Kidney (tissue), 14 donors: ENCODE results near the gene ITGB1BP1. TPM values are rescaled to one million over a fixed set of nuclear protein-coding genes. Genes with fewer than 3 reads are reported as not detected.

Experiments
- DNase-seq, 5 donors: peaks; one replicate each; pipeline ENCODE4 v3.0.0-alpha.2; 2013 to 2020
- FAIRE-seq: peaks from 2 replicates; lab custom pipeline; 2012; peaks lifted over from hg19 to GRCh38; lab: Jason Lieb, UNC
- H3K27ac ChIP-seq, 2 donors: one replicate each; pipeline ENCODE4 v1.7.0; 2013; ENCODE audit warnings: low read depth in 2 of 2, low read length in 2 of 2, inconsistent platforms in 1 of 2
- H3K27me3 ChIP-seq: one replicate; pipeline ENCODE4 v1.7.1; 2013; ENCODE audit warnings: low read length, inconsistent platforms; ENCODE audit not compliant: control insufficient read depth, insufficient read depth
- H3K36me3 ChIP-seq, 3 donors: one replicate each; pipeline versions ENCODE4 v1.7.0 to v1.7.1; 2013; ENCODE audit warnings: low read length in 3 of 3, control low read depth in 1 of 3, inconsistent platforms in 1 of 3; ENCODE audit not compliant: insufficient read depth in 3 of 3, control insufficient read depth in 2 of 3
- H3K4me1 ChIP-seq, 3 donors: one replicate each; pipeline versions ENCODE4 v1.7.0 to v1.7.1; 2013; ENCODE audit warnings: low read length in 3 of 3, inconsistent platforms in 1 of 3, low read depth in 1 of 3; ENCODE audit not compliant: control insufficient read depth in 2 of 3, insufficient read depth in 2 of 3
- H3K4me3 ChIP-seq, 3 donors: one replicate each; pipeline versions ENCODE4 v1.7.0 to v1.8.1; 2013; ENCODE audit warnings: low read length in 3 of 3, control low read depth in 1 of 3, inconsistent platforms in 1 of 3
- H3K9ac ChIP-seq, 3 donors: one replicate each; pipeline versions ENCODE4 v1.7.0 to v1.7.1; 2013; ENCODE audit warnings: low read length in 3 of 3, control low read depth in 1 of 3, inconsistent platforms in 1 of 3
- H3K9me3 ChIP-seq, 3 donors: one replicate each; pipeline versions ENCODE4 v1.7.0 to v1.7.1; 2013; ENCODE audit warnings: low read length in 3 of 3, control low read depth in 1 of 3, inconsistent platforms in 1 of 3; ENCODE audit not compliant: control insufficient read depth in 2 of 3, insufficient read depth in 1 of 3
- CTCF ChIP-seq: IDR thresholded peaks from 3 replicates; pipeline ENCODE4 v1.5.1; 2012; ENCODE audit warnings: mild to moderate bottlenecking, moderate library complexity, borderline replicate concordance; ENCODE audit not compliant: insufficient read depth; ENCODE audit errors: extremely low read depth
- intact Hi-C: fragments of 100-400 bp; cut with DNase I; formaldehyde crosslinking; loops from one replicate; pipeline ENCODE4 v1.11.1; 2022
- polyA plus RNA-seq: library from polyadenylated mRNA; stranded (reverse); fragments of 350-450 nt; fragmentation: Illumina TruSeq; extraction: RNeasy Lipid Tissue Mini Kit (QIAGEN cat#74804); gene quantifications from one replicate; pipeline ENCODE4 v1.2.3, GENCODE V29; 2014; ENCODE audit warnings: low read depth, low replicate concordance; ENCODE audit not compliant: insufficient read depth
- total RNA-seq: library from RNA; stranded (reverse); fragmentation: NEBNext Ultra II Directional; extraction: Animal tissue kit (Norgen Biotek cat#: 25700); gene quantifications from one replicate; pipeline ENCODE4 v1.2.1, GENCODE V29; 2021
- donor health status: control.
- donor health status: control.
- donor health status: control.
- donor health status: control.
- donor health status: control.
- donor health status: DM: yes; HTN: yes; CAD: no.
- donor health status: Normal renal cell carcinoma (clear cell type).

Gene ITGB1BP1
- total and polyA plus RNA-seq, 2 donors from 2014 or later, result 67.1 to 164 TPM

- Histone ChIP-seq H3K27ac (peak overlapping the region; percentile 93 to 95), H3K9me3 (no peaks in the 10 kb centered on the region), H3K27me3 (no peaks in the 10 kb centered on the region), H3K4me3 (no peak overlapping the region), H3K4me1 (peaks cover 3 to 49% (median 21%) of the 10 kb centered on the region in 3 donors), H3K36me3 (peaks cover 2 to 45% (median 11%) of the 10 kb centered on the region in 3 donors), H3K9ac (peak overlapping the region in 1 of 3 donors; percentile 43)
- no peak for TF ChIP-seq CTCF
- DNase-seq (peak in 2 of 5 donors; percentile 25 to 26), FAIRE-seq (no peak)
- intact Hi-C loops, result no loop called here
Observed at GRCh38 chr2:9373476-9373875, 49.9 kb downstream of the ITGB1BP1 start.

GRCh38 chr2:9373047-9373446 lies 50.3 kb downstream of the ITGB1BP1 start:
- FAIRE-seq (no peak), DNase-seq (peak; percentile 57 to 93 (median 63))
- Histone ChIP-seq H3K27me3 (no peaks in the 10 kb centered on the region), H3K9me3 (no peaks in the 10 kb centered on the region), H3K27ac (peak overlapping the region; percentile 93 to 95), H3K9ac (peak overlapping the region in 1 of 3 donors; percentile 46), H3K36me3 (peaks cover 2 to 49% (median 11%) of the 10 kb centered on the region in 3 donors), H3K4me3 (no peak overlapping the region), H3K4me1 (peaks cover 3 to 45% (median 21%) of the 10 kb centered on the region in 3 donors)
- TF ChIP-seq CTCF, result no peak
- intact Hi-C loops, result no loop called here

GRCh38 chr2:9370746-9371145 lies 52.6 kb downstream of the ITGB1BP1 start:
- Histone ChIP-seq H3K4me1 (peaks cover 3 to 40% (median 27%) of the 10 kb centered on the region in 3 donors), H3K36me3 (peaks cover 5 to 45% (median 8%) of the 10 kb centered on the region in 3 donors), H3K4me3 (no peak overlapping the region), H3K9ac (peak overlapping the region in 1 of 3 donors; percentile 12), H3K27me3 (no peaks in the 10 kb centered on the region), H3K9me3 (no peaks in the 10 kb centered on the region), H3K27ac (peak overlapping the region in 1 of 2 donors; percentile 3)
- no peak for FAIRE-seq
- no peak for DNase-seq
- intact Hi-C loops, result no loop called here
- no peak for TF ChIP-seq CTCF

- H3K9ac ChIP-seq, result peak overlapping the region in 1 of 3 donors; percentile 1
- no peak for FAIRE-seq
- intact Hi-C loops, result no loop called here
- peaks cover 5 to 51% (median 12%) of the 10 kb centered on the region in 3 donors for H3K36me3 ChIP-seq
- H3K4me1 ChIP-seq, result peaks cover 0 to 19% (median 9%) of the 10 kb centered on the region in 3 donors
- TF ChIP-seq CTCF, result no peak
- H3K9me3 ChIP-seq, result no peaks in the 10 kb centered on the region
- no peak overlapping the region for H3K4me3 ChIP-seq
- no peak for DNase-seq
- peak overlapping the region; percentile 30 to 49 for H3K27ac ChIP-seq
- no peaks in the 10 kb centered on the region for H3K27me3 ChIP-seq
Observed at GRCh38 chr2:9366026-9366425, 57.3 kb downstream of the ITGB1BP1 start.
